Raji (cell line): ENCODE results near the gene ART1.

Experiments used
- POLR2A ChIP-seq: IDR thresholded peaks from 2 replicates; pipeline ENCODE4 v1.6.1; 2011; ENCODE audit warnings: low read depth, low read length, control low read depth; ENCODE audit not compliant: insufficient read depth

Gene ART1

GRCh38 chr11:3685923-3686322, 41.0 kb downstream of the ART1 start:
- TF ChIP-seq POLR2A = no peak

DNA sequence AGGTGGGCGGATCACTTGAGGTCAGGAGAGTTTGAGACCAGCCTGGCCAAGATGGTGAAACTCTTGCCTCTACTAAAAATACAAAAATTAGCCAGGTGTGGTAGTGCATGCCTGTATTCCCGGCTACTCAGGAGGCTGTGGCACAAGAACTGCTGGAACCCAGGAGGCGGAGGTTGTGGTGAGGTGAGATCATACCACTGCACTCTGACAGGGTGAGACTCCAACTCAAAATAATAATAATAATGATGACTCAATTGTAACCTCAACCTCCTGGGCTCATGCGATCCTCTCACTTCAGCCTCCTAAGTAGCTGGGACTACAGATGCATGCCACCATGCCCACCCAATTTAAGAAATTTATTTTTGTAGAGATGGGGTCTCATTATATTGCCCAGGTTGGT, 41.8 kb downstream of the ART1 start:
- no peak for TF ChIP-seq POLR2A

DNA sequence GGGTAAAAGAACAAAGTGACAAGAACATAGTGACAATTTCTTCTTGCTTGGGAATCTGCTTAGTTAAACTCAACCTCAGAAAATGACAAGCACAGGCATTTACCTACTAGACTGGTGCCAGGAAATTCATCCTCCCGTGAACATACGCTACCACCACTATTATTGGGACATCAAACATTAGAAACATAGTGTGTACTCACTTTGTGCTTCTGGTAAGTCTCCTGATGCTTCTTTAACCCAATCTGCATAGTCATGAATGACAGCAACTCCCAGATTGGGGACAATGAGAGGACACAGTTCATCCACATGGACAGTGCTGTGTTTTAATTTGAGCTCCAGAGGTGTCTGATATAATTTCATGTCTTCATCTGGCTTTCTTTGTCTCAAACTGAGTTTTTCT, 55.5 kb downstream of the ART1 start:
- no peak for TF ChIP-seq POLR2A

- no peak for TF ChIP-seq POLR2A
Observed at GRCh38 chr11:3700910-3701309, 56.0 kb downstream of the ART1 start.

- TF ChIP-seq POLR2A = no peak
Observed at GRCh38 chr11:3703383-3703782, 58.5 kb downstream of the ART1 start.

- TF ChIP-seq POLR2A = no peak
Observed at GRCh38 chr11:3707176-3707575, 62.2 kb downstream of the ART1 start.

GRCh38 chr11:3709977-3710376, 65.0 kb downstream of the ART1 start:
- TF ChIP-seq POLR2A = no peak

DNA sequence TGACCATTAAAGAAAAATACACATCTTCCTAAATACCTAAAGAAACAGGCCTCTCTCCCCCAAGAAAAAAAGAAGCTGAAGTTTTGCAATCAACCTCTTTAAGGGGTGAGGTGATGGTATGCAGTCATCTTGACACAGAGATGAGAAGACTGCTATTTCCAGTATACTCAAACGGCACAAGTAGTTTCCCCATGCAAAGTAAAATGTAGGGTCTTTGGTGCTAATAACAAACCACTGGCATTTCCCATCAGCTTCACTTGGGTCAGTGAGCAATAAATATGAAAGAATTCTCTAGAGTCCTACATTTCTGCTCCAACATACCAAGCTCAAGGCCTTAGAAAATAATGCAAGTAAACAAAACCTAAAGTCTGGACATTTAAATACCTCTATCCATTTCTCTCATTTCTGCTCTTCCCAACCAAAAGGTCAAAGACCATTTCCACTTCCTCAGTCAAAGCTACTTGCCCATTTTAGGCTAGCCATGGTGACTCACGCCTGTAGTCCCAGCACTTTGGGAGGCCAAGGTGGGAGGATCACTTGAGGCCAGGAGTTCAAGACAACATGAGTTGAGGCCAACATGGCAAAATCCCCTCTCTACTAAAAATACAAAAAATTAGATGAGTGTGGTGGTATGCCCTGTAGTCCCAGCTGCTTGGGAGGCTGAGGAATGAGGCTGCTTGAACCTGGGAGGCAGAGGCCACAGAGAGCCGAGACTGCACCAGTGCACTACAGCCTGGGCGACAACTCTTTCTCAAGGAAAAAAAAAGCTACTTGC, 65.7 kb downstream of the ART1 start:
- TF ChIP-seq POLR2A = no peak

DNA sequence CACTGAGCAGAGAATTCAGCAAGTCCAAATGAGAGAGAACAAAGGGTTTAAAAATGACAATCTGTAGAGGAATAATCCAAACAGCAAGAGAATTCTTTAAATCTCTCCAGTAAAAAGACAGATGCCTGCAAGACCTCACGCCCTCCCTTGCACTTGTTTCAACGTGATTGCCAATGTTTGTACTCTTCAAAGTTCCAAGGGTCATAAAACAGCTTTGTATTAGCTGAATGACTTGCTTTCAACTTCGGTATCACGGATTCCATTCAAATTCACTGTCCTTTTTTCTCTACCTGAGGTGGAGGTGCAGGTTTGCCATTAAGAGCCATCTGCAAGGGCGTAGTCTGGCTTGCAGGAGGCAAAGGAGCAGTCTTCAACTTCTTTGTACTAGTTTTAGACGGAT, 67.3 kb downstream of the ART1 start:
- TF ChIP-seq POLR2A = no peak
